GM23338 (cell line): ENCODE data around the gene BOD1. TPM values are rescaled to one million over a fixed set of nuclear protein-coding genes. Genes with fewer than 3 reads are reported as not detected.

Source experiments
- ATAC-seq: fragments of 200-7000 bp; cut with Tn5 transposase; 3 replicates; pipeline ENCODE4 v1.9.1; 2020
- DNase-seq: peaks from one replicate; pipeline ENCODE4 v3.0.0-alpha.2; 2015; ENCODE audit warnings: low spot score
- H2AFZ ChIP-seq: fragments of 200-600 bp; sonication (generic); 2 replicates; pipeline ENCODE4 v1.8.0; 2016; ENCODE audit warnings: antibody characterized with exemption, mild to moderate bottlenecking, moderate library complexity
- H3F3A ChIP-seq: fragments of 200-600 bp; sonication (generic); replicated peaks from 2 replicates; pipeline ENCODE4 v1.8.0; 2017; ENCODE audit warnings: antibody characterized with exemption, mixed run types, low read depth
- H3K27ac ChIP-seq: fragments of 200-600 bp; sonication (generic); 2 replicates; pipeline ENCODE4 v1.6.1; 2016; ENCODE audit warnings: low read depth
- H3K27me3 ChIP-seq: fragments of 200-600 bp; sonication (generic); 2 replicates; pipeline ENCODE4 v1.8.0; 2016; ENCODE audit warnings: mild to moderate bottlenecking, mixed run types, moderate library complexity; ENCODE audit not compliant: insufficient read depth
- H3K36me3 ChIP-seq: fragments of 200-600 bp; sonication (generic); 2 replicates; pipeline ENCODE4 v1.8.0; 2016; ENCODE audit warnings: mild to moderate bottlenecking; ENCODE audit not compliant: insufficient read depth
- H3K4me1 ChIP-seq: fragments of 200-600 bp; sonication (generic); 2 replicates; pipeline ENCODE4 v1.8.0; 2016; ENCODE audit warnings: mild to moderate bottlenecking, moderate library complexity; ENCODE audit not compliant: insufficient read depth
- H3K4me2 ChIP-seq: fragments of 200-600 bp; sonication (generic); 2 replicates; pipeline ENCODE4 v1.7.1; 2017; ENCODE audit warnings: mixed run types
- H3K4me3 ChIP-seq: fragments of 200-600 bp; sonication (generic); 2 replicates; pipeline ENCODE4 v1.6.1; 2016; ENCODE audit warnings: mixed run types
- H3K79me2 ChIP-seq: fragments of 200-600 bp; sonication (generic); replicated peaks from 2 replicates; pipeline ENCODE4 v1.8.0; 2017; ENCODE audit warnings: mild to moderate bottlenecking; ENCODE audit not compliant: insufficient read depth
- H3K9me2 ChIP-seq: fragments of 200-600 bp; sonication (generic); 2 replicates; pipeline ENCODE4 v1.8.0; 2017; ENCODE audit not compliant: insufficient read depth
- H4K20me1 ChIP-seq: fragments of 200-600 bp; sonication (generic); replicated peaks from 2 replicates; pipeline ENCODE4 v1.8.0; 2017; ENCODE audit warnings: mild to moderate bottlenecking; ENCODE audit not compliant: insufficient read depth
- H3K27ac Mint-ChIP-seq: 2 replicates; pipeline ENCODE4 v1.8.0; 2020; ENCODE audit warnings: inconsistent platforms, mild to moderate bottlenecking, moderate library complexity, mixed read lengths
- H3K27me3 Mint-ChIP-seq: 3 replicates; pipeline ENCODE4 v1.8.0; 2022; ENCODE audit warnings: low read depth, mild to moderate bottlenecking, moderate library complexity, mixed read lengths, inconsistent platforms; ENCODE audit not compliant: insufficient read depth, poor library complexity
- H3K36me3 Mint-ChIP-seq: 3 replicates; pipeline ENCODE4 v1.8.0; 2021; ENCODE audit warnings: low read depth, mild to moderate bottlenecking, inconsistent platforms, moderate library complexity, mixed read lengths
- H3K4me1 Mint-ChIP-seq: 3 replicates; pipeline ENCODE4 v1.8.0; 2020; ENCODE audit warnings: mild to moderate bottlenecking, inconsistent platforms, mixed read lengths
- H3K4me3 Mint-ChIP-seq: 3 replicates; pipeline ENCODE4 v1.8.0; 2021; ENCODE audit warnings: moderate library complexity, mild to moderate bottlenecking, inconsistent platforms, mixed read lengths
- H3K9me3 Mint-ChIP-seq: 3 replicates; pipeline ENCODE4 v1.8.0; 2020; ENCODE audit warnings: moderate library complexity, mild to moderate bottlenecking, inconsistent platforms, mixed read lengths
- CREB1 ChIP-seq: fragments of 250-450 bp; sonication (Bioruptor Pico); IDR thresholded peaks from 2 replicates; pipeline ENCODE4 v1.5.0; 2020; ENCODE audit warnings: low read depth, mild to moderate bottlenecking, moderate library complexity
- EZH2 ChIP-seq: fragments of 200-600 bp; sonication (generic); IDR thresholded peaks from one replicate; pipeline ENCODE4 v1.8.0; 2017; ENCODE audit warnings: antibody characterized with exemption, mild to moderate bottlenecking, low read depth; ENCODE audit not compliant: unreplicated experiment
- EZH2phosphoT487 ChIP-seq: fragments of 200-600 bp; sonication (generic); IDR thresholded peaks from one replicate; pipeline ENCODE4 v1.8.1; 2018; ENCODE audit warnings: antibody characterized with exemption; ENCODE audit not compliant: unreplicated experiment
- JUNB ChIP-seq: IDR thresholded peaks from one replicate; pipeline ENCODE4 v1.6.1; 2016; ENCODE audit warnings: antibody characterized with exemption; ENCODE audit not compliant: unreplicated experiment
- NANOG ChIP-seq: IDR thresholded peaks from 2 replicates; pipeline ENCODE4 v1.6.1; 2016; ENCODE audit warnings: antibody characterized with exemption, borderline replicate concordance
- POLR2AphosphoS5 ChIP-seq: IDR thresholded peaks from 2 replicates; pipeline ENCODE4 v1.6.1; 2016; ENCODE audit warnings: antibody characterized with exemption, low read depth
- STAT1 ChIP-seq: IDR thresholded peaks from one replicate; pipeline ENCODE4 v1.6.1; 2016; ENCODE audit warnings: antibody characterized with exemption; ENCODE audit not compliant: unreplicated experiment
- ZNF114 ChIP-seq: fragments of 250-450 bp; sonication (Bioruptor Pico); IDR thresholded peaks from 2 replicates; pipeline ENCODE4 v1.5.0; 2020; ENCODE audit warnings: mild to moderate bottlenecking, moderate library complexity
- ZNF331 ChIP-seq: fragments of 250-450 bp; sonication (Bioruptor Pico); IDR thresholded peaks from 2 replicates; pipeline ENCODE4 v1.5.0; 2020; ENCODE audit warnings: low read depth, mild to moderate bottlenecking, moderate library complexity
- polyA plus RNA-seq: library from polyadenylated mRNA; unstranded; fragments of >200 nt; fragmentation: Nextera tagmentation; extraction: Ambion mirVana; gene quantifications from 2 replicates; pipeline ENCODE4 v1.2.1, GENCODE V29; 2016
- total RNA-seq: library from RNA; depleted of rRNA; stranded (reverse); fragments of >200 nt; shearing (Covaris generic); gene quantifications from 2 replicates; pipeline ENCODE4 v1.2.3, GENCODE V29; 2014
- TF ChIP-seq, protein P1 (sequence below): fragments of 250-450 bp; sonication (Bioruptor Pico); IDR thresholded peaks from 2 replicates; pipeline ENCODE4 v1.5.0; 2020; ENCODE audit warnings: mild to moderate bottlenecking, moderate library complexity
- TF ChIP-seq, protein P2 (sequence below), 2 experiments: fragments of 200-600 bp in 1 of 2; sonication (generic) in 1 of 2; conservative IDR thresholded peaks; 2 replicates each; pipeline versions ENCODE4 v1.5.1 to v1.6.1; 2016 to 2017; ENCODE audit warnings: antibody characterized with exemption in 2 of 2, low read depth in 2 of 2, mild to moderate bottlenecking in 2 of 2, moderate library complexity in 1 of 2
- TF ChIP-seq, protein P3 (sequence below): IDR thresholded peaks from one replicate; pipeline ENCODE4 v1.6.1; 2018; ENCODE audit warnings: antibody characterized with exemption; ENCODE audit not compliant: unreplicated experiment
- TF ChIP-seq, protein P4 (sequence below): IDR thresholded peaks from 2 replicates; pipeline ENCODE4 v1.6.1; 2016; ENCODE audit warnings: antibody characterized with exemption

The BOD1 gene
- total and polyA plus RNA-seq, 2 experiments from 2014 or later: 94.7 to 141 TPM

DNA sequence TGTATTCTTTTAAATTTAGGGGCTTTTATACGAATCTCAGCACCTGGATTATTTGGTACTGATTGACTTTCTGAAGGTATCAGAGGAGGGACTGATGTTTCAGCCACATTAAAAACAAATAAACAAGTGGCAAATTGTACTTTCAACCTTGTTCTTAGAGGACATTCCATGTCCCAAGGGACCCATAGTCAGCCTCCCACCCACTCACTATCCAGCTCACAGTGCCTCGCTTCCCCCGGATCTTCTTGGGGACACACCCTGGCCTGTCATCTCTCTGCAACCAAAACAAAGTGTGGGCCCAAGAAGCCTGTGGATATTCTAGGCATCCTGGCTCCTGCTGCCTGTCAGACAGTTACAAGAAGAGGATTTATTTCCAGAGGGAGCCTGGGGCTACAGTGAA is 8.8 kb upstream of the BOD1 start (continued):
- TF ChIP-seq, protein P1, sequence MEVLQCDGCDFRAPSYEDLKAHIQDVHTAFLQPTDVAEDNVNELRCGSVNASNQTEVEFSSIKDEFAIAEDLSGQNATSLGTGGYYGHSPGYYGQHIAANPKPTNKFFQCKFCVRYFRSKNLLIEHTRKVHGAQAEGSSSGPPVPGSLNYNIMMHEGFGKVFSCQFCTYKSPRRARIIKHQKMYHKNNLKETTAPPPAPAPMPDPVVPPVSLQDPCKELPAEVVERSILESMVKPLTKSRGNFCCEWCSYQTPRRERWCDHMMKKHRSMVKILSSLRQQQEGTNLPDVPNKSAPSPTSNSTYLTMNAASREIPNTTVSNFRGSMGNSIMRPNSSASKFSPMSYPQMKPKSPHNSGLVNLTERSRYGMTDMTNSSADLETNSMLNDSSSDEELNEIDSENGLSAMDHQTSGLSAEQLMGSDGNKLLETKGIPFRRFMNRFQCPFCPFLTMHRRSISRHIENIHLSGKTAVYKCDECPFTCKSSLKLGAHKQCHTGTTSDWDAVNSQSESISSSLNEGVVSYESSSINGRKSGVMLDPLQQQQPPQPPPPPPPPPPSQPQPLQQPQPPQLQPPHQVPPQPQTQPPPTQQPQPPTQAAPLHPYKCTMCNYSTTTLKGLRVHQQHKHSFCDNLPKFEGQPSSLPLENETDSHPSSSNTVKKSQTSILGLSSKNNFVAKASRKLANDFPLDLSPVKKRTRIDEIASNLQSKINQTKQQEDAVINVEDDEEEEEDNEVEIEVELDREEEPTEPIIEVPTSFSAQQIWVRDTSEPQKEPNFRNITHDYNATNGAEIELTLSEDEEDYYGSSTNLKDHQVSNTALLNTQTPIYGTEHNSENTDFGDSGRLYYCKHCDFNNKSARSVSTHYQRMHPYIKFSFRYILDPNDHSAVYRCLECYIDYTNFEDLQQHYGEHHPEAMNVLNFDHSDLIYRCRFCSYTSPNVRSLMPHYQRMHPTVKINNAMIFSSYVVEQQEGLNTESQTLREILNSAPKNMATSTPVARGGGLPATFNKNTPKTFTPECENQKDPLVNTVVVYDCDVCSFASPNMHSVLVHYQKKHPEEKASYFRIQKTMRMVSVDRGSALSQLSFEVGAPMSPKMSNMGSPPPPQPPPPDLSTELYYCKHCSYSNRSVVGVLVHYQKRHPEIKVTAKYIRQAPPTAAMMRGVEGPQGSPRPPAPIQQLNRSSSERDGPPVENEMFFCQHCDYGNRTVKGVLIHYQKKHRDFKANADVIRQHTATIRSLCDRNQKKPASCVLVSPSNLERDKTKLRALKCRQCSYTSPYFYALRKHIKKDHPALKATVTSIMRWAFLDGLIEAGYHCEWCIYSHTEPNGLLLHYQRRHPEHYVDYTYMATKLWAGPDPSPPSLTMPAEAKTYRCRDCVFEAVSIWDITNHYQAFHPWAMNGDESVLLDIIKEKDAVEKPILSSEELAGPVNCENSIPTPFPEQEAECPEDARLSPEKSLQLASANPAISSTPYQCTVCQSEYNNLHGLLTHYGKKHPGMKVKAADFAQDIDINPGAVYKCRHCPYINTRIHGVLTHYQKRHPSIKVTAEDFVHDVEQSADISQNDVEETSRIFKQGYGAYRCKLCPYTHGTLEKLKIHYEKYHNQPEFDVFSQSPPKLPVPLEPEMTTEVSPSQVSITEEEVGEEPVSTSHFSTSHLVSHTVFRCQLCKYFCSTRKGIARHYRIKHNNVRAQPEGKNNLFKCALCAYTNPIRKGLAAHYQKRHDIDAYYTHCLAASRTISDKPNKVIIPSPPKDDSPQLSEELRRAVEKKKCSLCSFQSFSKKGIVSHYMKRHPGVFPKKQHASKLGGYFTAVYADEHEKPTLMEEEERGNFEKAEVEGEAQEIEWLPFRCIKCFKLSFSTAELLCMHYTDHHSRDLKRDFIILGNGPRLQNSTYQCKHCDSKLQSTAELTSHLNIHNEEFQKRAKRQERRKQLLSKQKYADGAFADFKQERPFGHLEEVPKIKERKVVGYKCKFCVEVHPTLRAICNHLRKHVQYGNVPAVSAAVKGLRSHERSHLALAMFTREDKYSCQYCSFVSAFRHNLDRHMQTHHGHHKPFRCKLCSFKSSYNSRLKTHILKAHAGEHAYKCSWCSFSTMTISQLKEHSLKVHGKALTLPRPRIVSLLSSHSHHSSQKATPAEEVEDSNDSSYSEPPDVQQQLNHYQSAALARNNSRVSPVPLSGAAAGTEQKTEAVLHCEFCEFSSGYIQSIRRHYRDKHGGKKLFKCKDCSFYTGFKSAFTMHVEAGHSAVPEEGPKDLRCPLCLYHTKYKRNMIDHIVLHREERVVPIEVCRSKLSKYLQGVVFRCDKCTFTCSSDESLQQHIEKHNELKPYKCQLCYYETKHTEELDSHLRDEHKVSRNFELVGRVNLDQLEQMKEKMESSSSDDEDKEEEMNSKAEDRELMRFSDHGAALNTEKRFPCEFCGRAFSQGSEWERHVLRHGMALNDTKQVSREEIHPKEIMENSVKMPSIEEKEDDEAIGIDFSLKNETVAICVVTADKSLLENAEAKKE (CRISPR knock-in tag): no peak
- TF ChIP-seq ZNF331 (CRISPR knock-in tag) (no peak), ZNF114 (CRISPR knock-in tag) (no peak)

DNA sequence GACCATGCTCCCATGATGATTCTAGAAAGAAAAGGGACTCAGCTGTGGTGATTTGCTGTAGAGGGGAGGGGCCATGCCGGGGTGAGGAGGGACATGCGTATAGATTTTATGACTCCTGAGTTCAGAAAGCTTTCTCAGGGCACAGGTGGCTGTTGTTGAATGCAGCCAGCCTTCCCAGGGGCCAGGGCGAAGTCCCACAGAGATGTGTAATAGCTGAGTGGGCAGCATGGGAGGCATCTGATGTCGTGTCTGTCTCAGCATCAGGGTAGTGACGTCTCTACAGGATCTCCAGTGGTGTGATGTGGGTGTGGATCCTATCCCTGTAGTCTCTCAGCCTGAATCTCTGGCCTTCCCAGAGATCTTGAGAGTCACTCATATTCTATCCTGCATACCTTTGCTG is 7.8 kb upstream of the BOD1 start:
- Histone ChIP-seq H3K79me2 (no peaks in the 10 kb centered on the region), H3F3A (peaks cover 12% of the 10 kb centered on the region; the same call in 1 of the 2 replicates), H4K20me1 (no peaks in the 10 kb centered on the region), H3K36me3 (no peaks in the 10 kb centered on the region), H3K4me2 (no peak overlapping the region), H3K27me3 (no peaks in the 10 kb centered on the region), H3K4me3 (no peak overlapping the region), H2AFZ (no peak overlapping the region), H3K4me1 (peaks cover 28% of the 10 kb centered on the region), H3K27ac (no peak overlapping the region), H3K9me2 (no peaks in the 10 kb centered on the region)
- H3K27me3 Mint-ChIP-seq: peaks cover 6% of the 10 kb centered on the region
- no peak for ATAC-seq
- H3K4me1 Mint-ChIP-seq: peaks cover 39% of the 10 kb centered on the region
- H3K9me3 Mint-ChIP-seq: no peaks in the 10 kb centered on the region
- H3K36me3 Mint-ChIP-seq: no peaks in the 10 kb centered on the region
- no peak for DNase-seq
- H3K4me3 Mint-ChIP-seq: no peak overlapping the region
- no peak overlapping the region for H3K27ac Mint-ChIP-seq
- TF ChIP-seq, protein P2, sequence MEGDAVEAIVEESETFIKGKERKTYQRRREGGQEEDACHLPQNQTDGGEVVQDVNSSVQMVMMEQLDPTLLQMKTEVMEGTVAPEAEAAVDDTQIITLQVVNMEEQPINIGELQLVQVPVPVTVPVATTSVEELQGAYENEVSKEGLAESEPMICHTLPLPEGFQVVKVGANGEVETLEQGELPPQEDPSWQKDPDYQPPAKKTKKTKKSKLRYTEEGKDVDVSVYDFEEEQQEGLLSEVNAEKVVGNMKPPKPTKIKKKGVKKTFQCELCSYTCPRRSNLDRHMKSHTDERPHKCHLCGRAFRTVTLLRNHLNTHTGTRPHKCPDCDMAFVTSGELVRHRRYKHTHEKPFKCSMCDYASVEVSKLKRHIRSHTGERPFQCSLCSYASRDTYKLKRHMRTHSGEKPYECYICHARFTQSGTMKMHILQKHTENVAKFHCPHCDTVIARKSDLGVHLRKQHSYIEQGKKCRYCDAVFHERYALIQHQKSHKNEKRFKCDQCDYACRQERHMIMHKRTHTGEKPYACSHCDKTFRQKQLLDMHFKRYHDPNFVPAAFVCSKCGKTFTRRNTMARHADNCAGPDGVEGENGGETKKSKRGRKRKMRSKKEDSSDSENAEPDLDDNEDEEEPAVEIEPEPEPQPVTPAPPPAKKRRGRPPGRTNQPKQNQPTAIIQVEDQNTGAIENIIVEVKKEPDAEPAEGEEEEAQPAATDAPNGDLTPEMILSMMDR (conservative IDR thresholded peaks at IDR 0.05; ENCODE audit: low read depth in 2 of 2): no peak
- TF ChIP-seq, protein P3, sequence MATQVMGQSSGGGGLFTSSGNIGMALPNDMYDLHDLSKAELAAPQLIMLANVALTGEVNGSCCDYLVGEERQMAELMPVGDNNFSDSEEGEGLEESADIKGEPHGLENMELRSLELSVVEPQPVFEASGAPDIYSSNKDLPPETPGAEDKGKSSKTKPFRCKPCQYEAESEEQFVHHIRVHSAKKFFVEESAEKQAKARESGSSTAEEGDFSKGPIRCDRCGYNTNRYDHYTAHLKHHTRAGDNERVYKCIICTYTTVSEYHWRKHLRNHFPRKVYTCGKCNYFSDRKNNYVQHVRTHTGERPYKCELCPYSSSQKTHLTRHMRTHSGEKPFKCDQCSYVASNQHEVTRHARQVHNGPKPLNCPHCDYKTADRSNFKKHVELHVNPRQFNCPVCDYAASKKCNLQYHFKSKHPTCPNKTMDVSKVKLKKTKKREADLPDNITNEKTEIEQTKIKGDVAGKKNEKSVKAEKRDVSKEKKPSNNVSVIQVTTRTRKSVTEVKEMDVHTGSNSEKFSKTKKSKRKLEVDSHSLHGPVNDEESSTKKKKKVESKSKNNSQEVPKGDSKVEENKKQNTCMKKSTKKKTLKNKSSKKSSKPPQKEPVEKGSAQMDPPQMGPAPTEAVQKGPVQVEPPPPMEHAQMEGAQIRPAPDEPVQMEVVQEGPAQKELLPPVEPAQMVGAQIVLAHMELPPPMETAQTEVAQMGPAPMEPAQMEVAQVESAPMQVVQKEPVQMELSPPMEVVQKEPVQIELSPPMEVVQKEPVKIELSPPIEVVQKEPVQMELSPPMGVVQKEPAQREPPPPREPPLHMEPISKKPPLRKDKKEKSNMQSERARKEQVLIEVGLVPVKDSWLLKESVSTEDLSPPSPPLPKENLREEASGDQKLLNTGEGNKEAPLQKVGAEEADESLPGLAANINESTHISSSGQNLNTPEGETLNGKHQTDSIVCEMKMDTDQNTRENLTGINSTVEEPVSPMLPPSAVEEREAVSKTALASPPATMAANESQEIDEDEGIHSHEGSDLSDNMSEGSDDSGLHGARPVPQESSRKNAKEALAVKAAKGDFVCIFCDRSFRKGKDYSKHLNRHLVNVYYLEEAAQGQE: no peak
- TF ChIP-seq STAT1: no peak
- TF ChIP-seq POLR2AphosphoS5: no peak
- no peak for TF ChIP-seq ZNF114 (CRISPR knock-in tag)
- no peak for TF ChIP-seq ZNF331 (CRISPR knock-in tag)
- no peak for TF ChIP-seq NANOG
- TF ChIP-seq JUNB: no peak
- TF ChIP-seq, protein P4, sequence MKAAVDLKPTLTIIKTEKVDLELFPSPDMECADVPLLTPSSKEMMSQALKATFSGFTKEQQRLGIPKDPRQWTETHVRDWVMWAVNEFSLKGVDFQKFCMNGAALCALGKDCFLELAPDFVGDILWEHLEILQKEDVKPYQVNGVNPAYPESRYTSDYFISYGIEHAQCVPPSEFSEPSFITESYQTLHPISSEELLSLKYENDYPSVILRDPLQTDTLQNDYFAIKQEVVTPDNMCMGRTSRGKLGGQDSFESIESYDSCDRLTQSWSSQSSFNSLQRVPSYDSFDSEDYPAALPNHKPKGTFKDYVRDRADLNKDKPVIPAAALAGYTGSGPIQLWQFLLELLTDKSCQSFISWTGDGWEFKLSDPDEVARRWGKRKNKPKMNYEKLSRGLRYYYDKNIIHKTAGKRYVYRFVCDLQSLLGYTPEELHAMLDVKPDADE: no peak
- no peak for TF ChIP-seq EZH2
- no peak for TF ChIP-seq CREB1 (CRISPR knock-in tag)
- no peak for TF ChIP-seq EZH2phosphoT487
